HEK293 (cell line): ENCODE results near the gene TASP1.

Experiments
- CTCF ChIA-PET: fragments of 350-600 bp; formaldehyde crosslinking; extraction: SDS; loops from one replicate; lab custom pipeline; 2021; ENCODE audit warnings: antibody characterized with exemption; lab: Yijun Ruan, JAX
- POLR2A ChIA-PET: fragments of 300-600 bp; formaldehyde crosslinking; extraction: SDS; loops from one replicate; lab custom pipeline; 2020; ENCODE audit warnings: antibody characterized with exemption, inconsistent platforms; lab: Yijun Ruan, JAX
- H3K27ac ChIP-seq: fragments of 200-500 bp; sonication (Bioruptor generic); 2 replicates; pipeline ENCODE4 v1.5.1; 2014; ENCODE audit warnings: low read depth, low read length, control low read depth, inconsistent platforms; ENCODE audit errors: extremely low read depth
- H3K36me3 ChIP-seq, 2 experiments: fragments of 200-500 bp in 1 of 2; sonication (Bioruptor generic) in 1 of 2; 1 replicate in 1 of 2; 2 replicates in 1 of 2; pipeline ENCODE4 v1.5.1; 2014 to 2017; ENCODE audit warnings: inconsistent platforms in 2 of 2, low read length in 2 of 2; ENCODE audit not compliant: control insufficient read depth in 2 of 2, insufficient read depth in 1 of 2
- H3K4me1 ChIP-seq: fragments of 200-500 bp; sonication (Bioruptor generic); 2 replicates; pipeline ENCODE4 v1.5.1; 2014; ENCODE audit warnings: mild to moderate bottlenecking, low read length, inconsistent platforms; ENCODE audit not compliant: control insufficient read depth, insufficient read depth
- H3K4me3 ChIP-seq: 2 replicates; pipeline ENCODE4 v1.5.1; 2011; ENCODE audit warnings: low read depth, mild to moderate bottlenecking, control low read depth, low read length, moderate library complexity
- H3K9me3 ChIP-seq: fragments of 200-500 bp; sonication (Bioruptor generic); 2 replicates; pipeline ENCODE4 v1.5.1; 2014; ENCODE audit warnings: low read depth, low read length, inconsistent platforms; ENCODE audit not compliant: control insufficient read depth, insufficient read depth
- GLIS2 ChIP-seq: fragments of 450-650 bp; formaldehyde crosslinking; IDR thresholded peaks from 2 replicates; pipeline ENCODE4 v1.5.1; 2016; ENCODE audit warnings: missing biosample characterization, missing genetic modification characterization
- KLF7 ChIP-seq: fragments of 450-650 bp; formaldehyde crosslinking; IDR thresholded peaks from 2 replicates; pipeline ENCODE4 v1.5.1; 2016; ENCODE audit warnings: missing biosample characterization, missing genetic modification characterization, borderline replicate concordance
- RBAK ChIP-seq: fragments of 450-650 bp; formaldehyde crosslinking; IDR thresholded peaks from 2 replicates; pipeline ENCODE4 v1.5.1; 2016; ENCODE audit warnings: missing biosample characterization, missing genetic modification characterization
- ZNF114 ChIP-seq: fragments of 450-650 bp; formaldehyde crosslinking; IDR thresholded peaks from 2 replicates; pipeline ENCODE4 v1.5.0; 2017; ENCODE audit warnings: missing biosample characterization, missing genetic modification characterization
- ZNF121 ChIP-seq: fragments of 450-650 bp; formaldehyde crosslinking; IDR thresholded peaks from 2 replicates; pipeline ENCODE4 v1.5.1; 2016; ENCODE audit warnings: missing biosample characterization, missing genetic modification characterization
- ZNF16 ChIP-seq: fragments of 450-650 bp; formaldehyde crosslinking; IDR thresholded peaks from 2 replicates; pipeline ENCODE4 v1.5.1; 2016; ENCODE audit warnings: low read depth, missing biosample characterization, missing genetic modification characterization
- ZNF184 ChIP-seq: fragments of 450-650 bp; IDR thresholded peaks from 2 replicates; pipeline ENCODE4 v1.5.1; 2018; ENCODE audit warnings: missing biosample characterization, mild to moderate bottlenecking, missing genetic modification characterization
- ZNF202 ChIP-seq: fragments of 450-650 bp; formaldehyde crosslinking; IDR thresholded peaks from 2 replicates; pipeline ENCODE4 v1.5.1; 2016; ENCODE audit warnings: missing biosample characterization, missing genetic modification characterization, borderline replicate concordance
- ZNF214 ChIP-seq: fragments of 450-650 bp; formaldehyde crosslinking; IDR thresholded peaks from 2 replicates; pipeline ENCODE4 v1.5.1; 2017; ENCODE audit warnings: missing biosample characterization, mild to moderate bottlenecking, missing genetic modification characterization, borderline replicate concordance
- ZNF292 ChIP-seq: fragments of 450-650 bp; formaldehyde crosslinking; IDR thresholded peaks from 2 replicates; pipeline ENCODE4 v1.5.1; 2016; ENCODE audit warnings: low read depth, missing biosample characterization, missing genetic modification characterization, borderline replicate concordance
- ZNF302 ChIP-seq: fragments of 450-650 bp; formaldehyde crosslinking; IDR thresholded peaks from 2 replicates; pipeline ENCODE4 v1.5.1; 2016; ENCODE audit warnings: missing biosample characterization, missing genetic modification characterization, low read depth
- ZNF514 ChIP-seq: fragments of 450-650 bp; formaldehyde crosslinking; IDR thresholded peaks from 2 replicates; pipeline ENCODE4 v1.5.1; 2016; ENCODE audit warnings: missing biosample characterization, missing genetic modification characterization
- ZNF621 ChIP-seq: fragments of 450-650 bp; formaldehyde crosslinking; IDR thresholded peaks from 2 replicates; pipeline ENCODE4 v1.5.1; 2017; ENCODE audit warnings: missing biosample characterization, missing genetic modification characterization
- ZNF677 ChIP-seq: fragments of 450-650 bp; IDR thresholded peaks from 2 replicates; pipeline ENCODE4 v1.5.0; 2018; ENCODE audit warnings: missing biosample characterization, mild to moderate bottlenecking, missing genetic modification characterization, moderate library complexity
- ZSCAN30 ChIP-seq: fragments of 450-650 bp; IDR thresholded peaks from 2 replicates; pipeline ENCODE4 v1.5.1; 2018; ENCODE audit warnings: missing biosample characterization, mild to moderate bottlenecking, missing genetic modification characterization, moderate library complexity
- TF ChIP-seq, protein P1 (sequence below): sonication (generic); formaldehyde crosslinking; IDR thresholded peaks from 2 replicates; pipeline ENCODE4 v1.8.1; 2022; ENCODE audit warnings: mild to moderate bottlenecking, moderate library complexity, missing genetic modification reagents
- TF ChIP-seq, protein P2 (sequence below): fragments of 450-650 bp; formaldehyde crosslinking; optimal IDR thresholded peaks from 2 replicates; pipeline ENCODE3; 2016; ENCODE audit warnings: missing biosample characterization, mild to moderate bottlenecking, missing genetic modification characterization
- TF ChIP-seq, protein P3 (sequence below): fragments of 450-650 bp; formaldehyde crosslinking; IDR thresholded peaks from 2 replicates; pipeline ENCODE4 v1.5.1; 2016; ENCODE audit warnings: missing biosample characterization, missing genetic modification characterization
- TF ChIP-seq, protein P4 (sequence below): fragments of 450-650 bp; formaldehyde crosslinking; IDR thresholded peaks from 2 replicates; pipeline ENCODE4 v1.5.1; 2016; ENCODE audit warnings: missing biosample characterization, missing genetic modification characterization
- TF ChIP-seq, protein P5 (sequence below): fragments of 450-650 bp; formaldehyde crosslinking; IDR thresholded peaks from 2 replicates; pipeline ENCODE4 v1.5.1; 2017; ENCODE audit warnings: missing biosample characterization, missing genetic modification characterization

Gene TASP1

DNA sequence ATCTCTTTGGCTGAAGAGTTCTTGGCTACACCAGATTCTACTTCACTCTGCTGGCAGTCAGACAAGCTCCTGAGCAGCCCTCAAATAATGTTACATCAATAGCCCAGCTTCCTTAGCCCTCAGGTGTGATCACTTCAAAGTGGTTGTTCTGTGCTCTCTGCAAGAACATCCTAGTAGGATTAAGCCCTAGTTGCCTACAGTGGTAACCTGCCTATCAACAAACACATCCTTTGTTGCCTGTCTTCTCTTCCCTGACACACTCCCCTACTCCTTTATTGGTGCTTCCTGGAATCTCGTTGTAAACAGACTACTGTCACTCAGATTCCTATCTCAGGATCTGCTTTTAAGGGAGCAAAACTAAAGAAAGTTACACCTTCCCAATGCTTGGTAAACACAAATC is 45.1 kb upstream of the TASP1 start:
- Histone ChIP-seq H3K9me3 (no peaks in the 10 kb centered on the region), H3K36me3 (no peaks in the 10 kb centered on the region), H3K4me3 (no peak overlapping the region), H3K27ac (no peak overlapping the region)
- POLR2A ChIA-PET, result no interaction called here
- TF ChIP-seq ZSCAN30 (tag by site-specific recombination) (no peak), ZNF214 (tag by site-specific recombination) (no peak), ZNF121 (tag by site-specific recombination) (no peak), ZNF514 (tag by site-specific recombination) (no peak), KLF7 (tag by site-specific recombination) (no peak), RBAK (tag by site-specific recombination) (no peak), ZNF621 (no peak), ZNF292 (tag by site-specific recombination) (no peak), ZNF114 (tag by site-specific recombination) (no peak), GLIS2 (tag by site-specific recombination) (no peak), ZNF184 (no peak), ZNF677 (tag by site-specific recombination) (no peak), ZNF16 (no peak), ZNF302 (tag by site-specific recombination) (no peak), ZNF202 (tag by site-specific recombination) (no peak)
- TF ChIP-seq, protein P1, sequence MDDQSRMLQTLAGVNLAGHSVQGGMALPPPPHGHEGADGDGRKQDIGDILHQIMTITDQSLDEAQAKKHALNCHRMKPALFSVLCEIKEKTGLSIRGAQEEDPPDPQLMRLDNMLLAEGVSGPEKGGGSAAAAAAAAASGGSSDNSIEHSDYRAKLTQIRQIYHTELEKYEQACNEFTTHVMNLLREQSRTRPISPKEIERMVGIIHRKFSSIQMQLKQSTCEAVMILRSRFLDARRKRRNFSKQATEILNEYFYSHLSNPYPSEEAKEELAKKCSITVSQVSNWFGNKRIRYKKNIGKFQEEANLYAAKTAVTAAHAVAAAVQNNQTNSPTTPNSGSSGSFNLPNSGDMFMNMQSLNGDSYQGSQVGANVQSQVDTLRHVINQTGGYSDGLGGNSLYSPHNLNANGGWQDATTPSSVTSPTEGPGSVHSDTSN (CRISPR knock-in tag), result no peak
- TF ChIP-seq, protein P2, sequence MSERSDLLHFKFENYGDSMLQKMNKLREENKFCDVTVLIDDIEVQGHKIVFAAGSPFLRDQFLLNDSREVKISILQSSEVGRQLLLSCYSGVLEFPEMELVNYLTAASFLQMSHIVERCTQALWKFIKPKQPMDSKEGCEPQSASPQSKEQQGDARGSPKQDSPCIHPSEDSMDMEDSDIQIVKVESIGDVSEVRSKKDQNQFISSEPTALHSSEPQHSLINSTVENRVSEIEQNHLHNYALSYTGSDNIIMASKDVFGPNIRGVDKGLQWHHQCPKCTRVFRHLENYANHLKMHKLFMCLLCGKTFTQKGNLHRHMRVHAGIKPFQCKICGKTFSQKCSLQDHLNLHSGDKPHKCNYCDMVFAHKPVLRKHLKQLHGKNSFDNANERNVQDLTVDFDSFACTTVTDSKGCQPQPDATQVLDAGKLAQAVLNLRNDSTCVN (tag by site-specific recombination), result no peak
- TF ChIP-seq, protein P3, sequence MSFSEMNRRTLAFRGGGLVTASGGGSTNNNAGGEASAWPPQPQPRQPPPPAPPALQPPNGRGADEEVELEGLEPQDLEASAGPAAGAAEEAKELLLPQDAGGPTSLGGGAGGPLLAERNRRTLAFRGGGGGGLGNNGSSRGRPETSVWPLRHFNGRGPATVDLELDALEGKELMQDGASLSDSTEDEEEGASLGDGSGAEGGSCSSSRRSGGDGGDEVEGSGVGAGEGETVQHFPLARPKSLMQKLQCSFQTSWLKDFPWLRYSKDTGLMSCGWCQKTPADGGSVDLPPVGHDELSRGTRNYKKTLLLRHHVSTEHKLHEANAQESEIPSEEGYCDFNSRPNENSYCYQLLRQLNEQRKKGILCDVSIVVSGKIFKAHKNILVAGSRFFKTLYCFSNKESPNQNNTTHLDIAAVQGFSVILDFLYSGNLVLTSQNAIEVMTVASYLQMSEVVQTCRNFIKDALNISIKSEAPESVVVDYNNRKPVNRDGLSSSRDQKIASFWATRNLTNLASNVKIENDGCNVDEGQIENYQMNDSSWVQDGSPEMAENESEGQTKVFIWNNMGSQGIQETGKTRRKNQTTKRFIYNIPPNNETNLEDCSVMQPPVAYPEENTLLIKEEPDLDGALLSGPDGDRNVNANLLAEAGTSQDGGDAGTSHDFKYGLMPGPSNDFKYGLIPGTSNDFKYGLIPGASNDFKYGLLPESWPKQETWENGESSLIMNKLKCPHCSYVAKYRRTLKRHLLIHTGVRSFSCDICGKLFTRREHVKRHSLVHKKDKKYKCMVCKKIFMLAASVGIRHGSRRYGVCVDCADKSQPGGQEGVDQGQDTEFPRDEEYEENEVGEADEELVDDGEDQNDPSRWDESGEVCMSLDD (tag by site-specific recombination), result no peak
- TF ChIP-seq, protein P4, sequence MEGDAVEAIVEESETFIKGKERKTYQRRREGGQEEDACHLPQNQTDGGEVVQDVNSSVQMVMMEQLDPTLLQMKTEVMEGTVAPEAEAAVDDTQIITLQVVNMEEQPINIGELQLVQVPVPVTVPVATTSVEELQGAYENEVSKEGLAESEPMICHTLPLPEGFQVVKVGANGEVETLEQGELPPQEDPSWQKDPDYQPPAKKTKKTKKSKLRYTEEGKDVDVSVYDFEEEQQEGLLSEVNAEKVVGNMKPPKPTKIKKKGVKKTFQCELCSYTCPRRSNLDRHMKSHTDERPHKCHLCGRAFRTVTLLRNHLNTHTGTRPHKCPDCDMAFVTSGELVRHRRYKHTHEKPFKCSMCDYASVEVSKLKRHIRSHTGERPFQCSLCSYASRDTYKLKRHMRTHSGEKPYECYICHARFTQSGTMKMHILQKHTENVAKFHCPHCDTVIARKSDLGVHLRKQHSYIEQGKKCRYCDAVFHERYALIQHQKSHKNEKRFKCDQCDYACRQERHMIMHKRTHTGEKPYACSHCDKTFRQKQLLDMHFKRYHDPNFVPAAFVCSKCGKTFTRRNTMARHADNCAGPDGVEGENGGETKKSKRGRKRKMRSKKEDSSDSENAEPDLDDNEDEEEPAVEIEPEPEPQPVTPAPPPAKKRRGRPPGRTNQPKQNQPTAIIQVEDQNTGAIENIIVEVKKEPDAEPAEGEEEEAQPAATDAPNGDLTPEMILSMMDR (tag by site-specific recombination), result no peak
- TF ChIP-seq, protein P5, sequence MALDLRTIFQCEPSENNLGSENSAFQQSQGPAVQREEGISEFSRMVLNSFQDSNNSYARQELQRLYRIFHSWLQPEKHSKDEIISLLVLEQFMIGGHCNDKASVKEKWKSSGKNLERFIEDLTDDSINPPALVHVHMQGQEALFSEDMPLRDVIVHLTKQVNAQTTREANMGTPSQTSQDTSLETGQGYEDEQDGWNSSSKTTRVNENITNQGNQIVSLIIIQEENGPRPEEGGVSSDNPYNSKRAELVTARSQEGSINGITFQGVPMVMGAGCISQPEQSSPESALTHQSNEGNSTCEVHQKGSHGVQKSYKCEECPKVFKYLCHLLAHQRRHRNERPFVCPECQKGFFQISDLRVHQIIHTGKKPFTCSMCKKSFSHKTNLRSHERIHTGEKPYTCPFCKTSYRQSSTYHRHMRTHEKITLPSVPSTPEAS (tag by site-specific recombination), result no peak
- TF ChIP-seq, all 188 proteins: peak for 0
- CTCF ChIA-PET, result no interaction called here
- H3K4me1 ChIP-seq, result no peaks in the 10 kb centered on the region
